Astrocyte (in vitro differentiated cells and primary cell): Measurements from ENCODE around the gene EIF4B.
"Not testable (repeated sequence)": the region's sequence is repeated elsewhere in the genome, so short reads cannot be mapped to it uniquely, and the experiment has no call there.

Experiments used
- CTCF ChIP-seq: IDR thresholded peaks from 2 replicates; pipeline ENCODE4 v1.5.1; 2011; ENCODE audit warnings: low read depth, mild to moderate bottlenecking, inconsistent platforms, low read length, moderate library complexity; ENCODE audit not compliant: insufficient read depth
- EZH2 ChIP-seq: IDR thresholded peaks from 2 replicates; pipeline ENCODE4 v1.6.1; 2012; ENCODE audit warnings: mild to moderate bottlenecking, low read length, inconsistent platforms; ENCODE audit not compliant: insufficient read depth

GRCh38 chr12:52992240-52992639 lies 14.0 kb upstream of the EIF4B start:
- TF ChIP-seq CTCF, EZH2: not testable (repeated sequence)
